HEK293 (cell line): Measurements from ENCODE around the gene LSMEM2.

ENCODE experiments used
- CTCF ChIP-seq: fragments of 450-650 bp; formaldehyde crosslinking; IDR thresholded peaks from 2 replicates; pipeline ENCODE4 v1.5.1; 2016; ENCODE audit warnings: missing biosample characterization, missing genetic modification characterization
- ZNF510 ChIP-seq: fragments of 450-650 bp; formaldehyde crosslinking; IDR thresholded peaks from 2 replicates; pipeline ENCODE4 v1.5.1; 2018; ENCODE audit warnings: mild to moderate bottlenecking, missing genetic modification characterization, missing biosample characterization; ENCODE audit not compliant: insufficient replicate concordance
- ZNF777 ChIP-seq: fragments of 450-650 bp; formaldehyde crosslinking; IDR thresholded peaks from 2 replicates; pipeline ENCODE4 v1.5.1; 2017; ENCODE audit warnings: missing biosample characterization, missing genetic modification characterization, borderline replicate concordance

- no peak for TF ChIP-seq ZNF777
- TF ChIP-seq ZNF510 (tag by site-specific recombination) = no peak
- no peak for TF ChIP-seq CTCF (tag by site-specific recombination)
Measured at GRCh38 chr3:50251220-50251619, 27.7 kb upstream of the LSMEM2 start.
